Measurements from ENCODE around the gene NBEAL2.

The NBEAL2 gene, protein sequence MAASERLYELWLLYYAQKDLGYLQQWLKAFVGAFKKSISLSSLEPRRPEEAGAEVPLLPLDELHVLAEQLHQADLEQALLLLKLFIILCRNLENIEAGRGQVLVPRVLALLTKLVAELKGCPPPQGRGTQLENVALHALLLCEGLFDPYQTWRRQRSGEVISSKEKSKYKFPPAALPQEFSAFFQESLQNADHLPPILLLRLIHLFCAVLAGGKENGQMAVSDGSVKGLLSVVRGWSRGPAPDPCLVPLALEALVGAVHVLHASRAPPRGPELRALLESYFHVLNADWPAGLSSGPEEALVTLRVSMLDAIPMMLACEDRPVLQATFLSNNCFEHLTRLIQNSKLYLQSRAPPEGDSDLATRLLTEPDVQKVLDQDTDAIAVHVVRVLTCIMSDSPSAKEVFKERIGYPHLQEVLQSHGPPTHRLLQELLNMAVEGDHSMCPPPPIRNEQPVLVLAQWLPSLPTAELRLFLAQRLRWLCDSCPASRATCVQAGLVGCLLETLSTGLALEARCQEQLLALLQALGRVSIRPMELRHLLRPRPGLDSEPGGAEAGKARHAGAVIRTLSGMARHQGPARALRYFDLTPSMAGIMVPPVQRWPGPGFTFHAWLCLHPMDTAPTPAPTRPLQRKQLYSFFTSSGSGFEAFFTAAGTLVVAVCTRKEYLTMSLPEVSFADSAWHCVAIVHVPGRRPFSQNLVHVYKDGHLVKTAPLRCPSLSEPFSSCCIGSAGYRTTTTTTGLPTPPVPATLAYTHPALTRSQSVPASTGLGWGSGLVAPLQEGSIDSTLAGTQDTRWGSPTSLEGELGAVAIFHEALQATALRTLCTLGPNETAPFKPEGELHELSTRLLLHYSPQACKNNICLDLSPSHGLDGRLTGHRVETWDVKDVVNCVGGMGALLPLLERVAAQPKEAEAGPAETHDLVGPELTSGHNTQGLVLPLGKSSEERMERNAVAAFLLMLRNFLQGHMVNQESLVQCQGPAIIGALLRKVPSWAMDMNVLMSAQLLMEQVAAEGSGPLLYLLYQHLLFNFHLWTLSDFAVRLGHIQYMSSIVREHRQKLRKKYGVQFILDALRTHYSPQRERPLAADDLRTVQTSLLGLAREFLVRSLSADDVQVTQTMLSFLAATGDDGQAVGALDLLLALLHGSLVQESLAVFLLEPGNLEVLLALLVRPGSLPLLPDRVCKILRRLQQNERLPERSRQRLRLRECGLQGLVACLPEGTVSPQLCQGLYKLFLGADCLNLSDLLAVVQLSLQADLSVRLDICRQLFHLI (N-terminal part only)

DNA sequence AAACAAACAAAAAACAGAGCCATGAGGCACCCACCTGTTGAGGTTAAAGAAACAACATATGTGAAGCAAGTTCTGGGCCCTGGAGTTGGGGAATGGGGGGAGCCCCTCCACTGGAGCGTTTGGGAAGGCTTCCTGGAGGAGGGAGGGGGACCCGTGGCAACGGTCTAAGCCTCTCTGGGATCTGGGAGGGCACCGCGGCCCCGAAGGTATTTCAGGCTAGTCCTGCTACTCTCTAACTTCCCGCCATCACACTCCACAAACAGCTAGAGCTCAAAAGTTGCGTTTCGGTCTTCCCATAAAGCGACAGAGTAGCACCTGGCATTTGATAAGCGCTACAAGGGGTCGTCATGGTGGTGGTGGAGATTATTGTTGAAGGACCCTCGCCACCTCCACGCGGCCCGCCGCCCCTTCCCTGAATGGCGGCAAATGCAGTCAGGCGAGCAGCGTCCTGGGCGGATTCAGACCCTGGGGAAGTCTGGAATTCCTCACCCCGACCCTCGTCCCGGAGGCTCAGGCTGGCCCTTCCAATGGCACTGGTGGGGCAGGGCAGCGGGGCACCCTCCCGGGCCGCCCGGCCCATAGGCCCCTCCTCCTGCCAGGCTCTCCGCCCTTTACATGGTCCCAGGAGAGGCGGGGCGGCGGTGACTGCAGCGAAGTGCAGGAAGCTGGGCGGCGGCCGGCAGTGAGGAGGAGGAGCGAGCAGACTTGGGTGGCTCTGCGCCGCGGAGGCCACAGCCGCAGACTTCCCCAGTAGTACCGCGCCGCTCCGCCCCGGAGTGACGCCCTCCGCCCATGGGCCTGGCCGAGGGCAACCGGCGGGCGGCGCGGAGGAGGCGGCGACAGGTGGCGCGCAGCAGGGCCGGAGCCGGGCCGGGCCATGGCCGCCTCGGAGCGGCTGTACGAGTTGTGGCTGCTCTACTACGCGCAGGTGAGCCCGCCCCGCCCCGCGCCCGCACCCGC lies at the start of gene NBEAL2:
TSS of gene NBEAL2 (plus strand) at position 682 of the 960 bp plus-strand sequence. CDS start at position 878, 196 bp downstream.
- Histone ChIP-seq H3K27ac (peak within 1 kb of the TSS; percentile 46 to 93 (median 84)), H3K9me3 (replicated peaks in 1 of 11) (no peaks in the 10 kb centered on the region), H3K4me1 (peaks cover 73 to 87% (median 82%) of the 10 kb centered on the region in 10 experiments), H3K4me2 (peak within 1 kb of the TSS; percentile 81 to 98 (median 95)), H3K9ac (peak within 1 kb of the TSS; percentile 71 to 88 (median 84)), H3K4me3 (peak within 1 kb of the TSS; percentile 74 to 89 (median 82)), H3K27me3 (no peaks in the 10 kb centered on the region), H4K20me1 (peaks cover 10 to 27% (median 19%) of the 10 kb centered on the region in 11 experiments; a peak in 20 of 22 replicates), H3K36me3 (peaks cover 0 to 8% (median under 1%) of the 10 kb centered on the region in 11 experiments; a peak in 7 of 22 replicates)
- no peak for TF ChIP-seq Cebpa-rat (IDR thresholded peaks at IDR 0.05)

- H3K27me3 ChIP-seq, result no peaks in the 10 kb centered on the region
- peak overlapping the region in 8 of 10 experiments; percentile 13 to 41 (median 26); a peak in 9 of 20 replicates for H3K4me3 ChIP-seq
- peak overlapping the region; percentile 60 to 99 (median 83); a peak in 20 of 22 replicates for H3K4me2 ChIP-seq
- no peak for TF ChIP-seq Cebpa-rat (IDR thresholded peaks at IDR 0.05)
- H3K9me3 ChIP-seq (replicated peaks in 1 of 11), result peaks cover 15 to 39% (median 33%) of the 10 kb centered on the region in 11 experiments
- H3K9ac ChIP-seq, result no peak overlapping the region; a peak in 1 of 22 replicates
- peaks cover 13 to 76% (median 61%) of the 10 kb centered on the region in 11 experiments for H3K36me3 ChIP-seq
- peak overlapping the region in 9 of 11 experiments; percentile 16 to 61 (median 52); a peak in 17 of 22 replicates for H3K27ac ChIP-seq
- peaks cover 96 to 100% (median 98%) of the 10 kb centered on the region in 10 experiments for H3K4me1 ChIP-seq
- H4K20me1 ChIP-seq, result peaks cover 42 to 98% (median 81%) of the 10 kb centered on the region in 11 experiments
Measured at GRCh38 chr3:46930166-46930944, 49.1 kb upstream of the NBEAL2 start.

DNA sequence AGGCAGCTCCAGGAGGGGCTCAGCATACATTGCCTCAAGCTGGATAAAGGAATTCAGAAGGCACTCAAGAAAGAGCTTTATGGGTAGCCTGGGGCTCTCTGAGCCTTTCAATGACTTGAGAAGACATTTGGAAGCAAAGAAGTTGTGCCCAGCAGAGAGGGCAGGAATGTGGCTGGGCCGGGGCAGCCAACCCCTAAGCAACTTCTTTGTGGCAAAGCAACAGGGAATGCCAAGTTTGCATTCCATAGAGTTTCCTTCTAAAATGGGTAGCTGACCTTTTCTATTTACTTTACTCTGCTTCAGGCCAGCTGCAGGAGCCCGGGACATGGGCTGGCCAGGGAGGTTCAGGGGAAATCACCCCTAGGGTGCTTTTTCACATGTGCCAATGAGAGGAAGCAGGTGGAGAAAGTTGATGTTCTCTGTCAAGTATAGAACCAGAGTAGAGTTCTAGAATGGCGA lies 48.5 kb upstream of the NBEAL2 start:
- peak overlapping the region in 1 of 11 experiments; percentile 52; a peak in 3 of 22 replicates for H3K9ac ChIP-seq
- H3K9me3 ChIP-seq (replicated peaks in 1 of 11), result peaks cover 15 to 39% (median 33%) of the 10 kb centered on the region in 11 experiments
- peaks cover 38 to 98% (median 81%) of the 10 kb centered on the region in 11 experiments for H4K20me1 ChIP-seq
- H3K4me1 ChIP-seq, result peaks cover 96 to 100% (median 98%) of the 10 kb centered on the region in 10 experiments
- H3K27ac ChIP-seq, result peak overlapping the region in 10 of 11 experiments; percentile 16 to 61 (median 52); a peak in 17 of 22 replicates
- H3K4me2 ChIP-seq, result peak overlapping the region; percentile 60 to 99 (median 83); a peak in 21 of 22 replicates
- H3K27me3 ChIP-seq, result no peaks in the 10 kb centered on the region
- peaks cover 9 to 76% (median 59%) of the 10 kb centered on the region in 11 experiments; a peak in 21 of 22 replicates for H3K36me3 ChIP-seq
- TF ChIP-seq Cebpa-rat (IDR thresholded peaks at IDR 0.05), result no peak
- peak overlapping the region in 6 of 10 experiments; percentile 22 to 41 (median 28); a peak in 6 of 20 replicates for H3K4me3 ChIP-seq

- H3K27ac ChIP-seq, result peak overlapping the region in 10 of 11 experiments; percentile 10 to 61 (median 52); a peak in 18 of 22 replicates
- H3K4me2 ChIP-seq, result peak overlapping the region; percentile 60 to 99 (median 83)
- H3K4me1 ChIP-seq, result peaks cover 91 to 100% (median 98%) of the 10 kb centered on the region in 10 experiments
Measured at GRCh38 chr3:46931631-46932331, 47.7 kb upstream of the NBEAL2 start.

GRCh38 chr3:46932455-46933225 lies 46.8 kb upstream of the NBEAL2 start:
- peak overlapping the region in 2 of 10 experiments; percentile 15 to 24; a peak in 1 of 20 replicates for H3K4me3 ChIP-seq
- H3K27me3 ChIP-seq, result no peaks in the 10 kb centered on the region
- H3K9me3 ChIP-seq (replicated peaks in 1 of 11), result peaks cover 15 to 39% (median 33%) of the 10 kb centered on the region in 11 experiments
- peak overlapping the region in 10 of 11 experiments; percentile 10 to 61 (median 52); a peak in 18 of 22 replicates for H3K27ac ChIP-seq
- H4K20me1 ChIP-seq, result peaks cover 46 to 100% (median 81%) of the 10 kb centered on the region in 11 experiments; a peak in 21 of 22 replicates
- H3K9ac ChIP-seq, result peak overlapping the region in 9 of 11 experiments; percentile 12 to 58 (median 39); a peak in 12 of 22 replicates
- H3K4me1 ChIP-seq, result peaks cover 85 to 100% (median 99%) of the 10 kb centered on the region in 10 experiments
- peak overlapping the region; percentile 60 to 99 (median 83) for H3K4me2 ChIP-seq
- H3K36me3 ChIP-seq, result peaks cover 20 to 86% (median 74%) of the 10 kb centered on the region in 11 experiments
- no peak for TF ChIP-seq Cebpa-rat (IDR thresholded peaks at IDR 0.05)

More at GRCh38 chr3:46931631-46932331, 47.7 kb upstream of the NBEAL2 start:
- Histone ChIP-seq H4K20me1 (peaks cover 38 to 98% (median 81%) of the 10 kb centered on the region in 11 experiments), H3K4me3 (peak overlapping the region in 7 of 10 experiments; percentile 4 to 41 (median 23); a peak in 8 of 20 replicates), H3K36me3 (peaks cover 11 to 78% (median 65%) of the 10 kb centered on the region in 11 experiments; a peak in 21 of 22 replicates), H3K9me3 (replicated peaks in 1 of 11) (peaks cover 15 to 39% (median 33%) of the 10 kb centered on the region in 11 experiments), H3K27me3 (no peaks in the 10 kb centered on the region), H3K9ac (peak overlapping the region in 8 of 11 experiments; percentile 12 to 58 (median 42); a peak in 13 of 22 replicates)
- TF ChIP-seq Cebpa-rat (IDR thresholded peaks at IDR 0.05), result no peak
